Subcutaneous abdominal adipose tissue (tissue), 5 donors: ENCODE results near the gene CBX7.
"Not testable (repeated sequence)": the region's sequence is repeated elsewhere in the genome, so short reads cannot be mapped to it uniquely, and the experiment has no call there.

Experiments used
- H3K27ac ChIP-seq: one replicate; pipeline ENCODE4 v1.7.0; 2013; ENCODE audit warnings: low read depth, mild to moderate bottlenecking, inconsistent platforms, low read length, moderate library complexity
- H3K27me3 ChIP-seq, 5 donors: one replicate each; pipeline ENCODE4 v1.7.0; 2013; ENCODE audit warnings: low read length in 5 of 5, inconsistent platforms in 1 of 5; ENCODE audit not compliant: control insufficient read depth in 5 of 5, insufficient read depth in 4 of 5
- H3K36me3 ChIP-seq, 5 donors: one replicate each; pipeline ENCODE4 v1.7.0; 2013; ENCODE audit warnings: low read length in 5 of 5; ENCODE audit not compliant: control insufficient read depth in 5 of 5, insufficient read depth in 5 of 5
- H3K4me1 ChIP-seq, 5 donors: one replicate each; pipeline ENCODE4 v1.7.0; 2013; ENCODE audit warnings: low read length in 5 of 5, mild to moderate bottlenecking in 3 of 5, moderate library complexity in 1 of 5; ENCODE audit not compliant: control insufficient read depth in 5 of 5, insufficient read depth in 5 of 5
- H3K4me3 ChIP-seq, 5 donors: one replicate each; pipeline ENCODE4 v1.7.0; 2013; ENCODE audit warnings: low read length in 5 of 5, low read depth in 1 of 5
- H3K9ac ChIP-seq, 5 donors: one replicate each; pipeline ENCODE4 v1.7.0; 2013; ENCODE audit warnings: low read length in 5 of 5, mild to moderate bottlenecking in 4 of 5, moderate library complexity in 3 of 5
- H3K9me3 ChIP-seq, 5 donors: one replicate each; pipeline ENCODE4 v1.7.0; 2013; ENCODE audit warnings: low read length in 5 of 5; ENCODE audit not compliant: control insufficient read depth in 5 of 5
- donor health status: healthy.
- donor health status: healthy.
- donor health status: healthy.
- donor health status: healthy.
- donor health status: healthy.

The CBX7 gene

GRCh38 chr22:39156093-39156492, 3.6 kb upstream of the CBX7 start:
- not testable (repeated sequence) for H3K36me3 ChIP-seq, H3K9me3 ChIP-seq, H3K27ac ChIP-seq, H3K27me3 ChIP-seq, H3K9ac ChIP-seq, H3K4me3 ChIP-seq
- peaks cover 0 to 20% (median 18%) of the 10 kb centered on the region in 5 donors for H3K4me1 ChIP-seq

- H3K4me3 ChIP-seq = no peak overlapping the region
- no peak overlapping the region for H3K27ac ChIP-seq
These were observed 2.9 kb upstream of the CBX7 start for GRCh38 chr22:39155421-39155820.

GRCh38 chr22:39153220-39153717, 789 bp upstream of the CBX7 start:
- no peak overlapping the region for H3K27ac ChIP-seq
- H3K4me1 ChIP-seq = peaks cover 0 to 47% (median 44%) of the 10 kb centered on the region in 5 donors
- peak overlapping the region; percentile 50 to 83 (median 78) for H3K4me3 ChIP-seq
- H3K9ac ChIP-seq = peak overlapping the region; percentile 3 to 79 (median 64)
- peaks cover 0 to 18% (median 14%) of the 10 kb centered on the region in 5 donors for H3K36me3 ChIP-seq
- peaks cover 0 to 6% (median 0%) of the 10 kb centered on the region in 5 donors for H3K27me3 ChIP-seq
- H3K9me3 ChIP-seq = no peaks in the 10 kb centered on the region

More at GRCh38 chr22:39155421-39155820, 2.9 kb upstream of the CBX7 start:
- Histone ChIP-seq H3K9me3 (no peaks in the 10 kb centered on the region), H3K9ac (no peak overlapping the region), H3K4me1 (peaks cover 0 to 27% (median 24%) of the 10 kb centered on the region in 5 donors), H3K27me3 (peaks cover 0 to 6% (median 0%) of the 10 kb centered on the region in 5 donors), H3K36me3 (peaks cover 0 to 3% (median 0%) of the 10 kb centered on the region in 5 donors)

GRCh38 chr22:39152024-39152510, 413 bp downstream of the CBX7 start:
- Histone ChIP-seq H3K9me3 (no peaks in the 10 kb centered on the region), H3K4me1 (peaks cover 0 to 54% (median 46%) of the 10 kb centered on the region in 5 donors), H3K4me3 (peak overlapping the region; percentile 80 to 92 (median 88)), H3K27me3 (peaks cover 0 to 6% (median 0%) of the 10 kb centered on the region in 5 donors), H3K9ac (peak overlapping the region in 4 of 5 donors; percentile 80 to 92 (median 82)), H3K27ac (peak overlapping the region; percentile 54), H3K36me3 (peaks cover 0 to 22% (median 16%) of the 10 kb centered on the region in 5 donors)

- H3K4me3 ChIP-seq = peak overlapping the region; percentile 80 to 92 (median 88)
- peak overlapping the region; percentile 54 for H3K27ac ChIP-seq
- H3K4me1 ChIP-seq = peaks cover 0 to 60% (median 52%) of the 10 kb centered on the region in 5 donors
- peak overlapping the region in 4 of 5 donors; percentile 80 to 92 (median 82) for H3K9ac ChIP-seq
- peaks cover 0 to 22% (median 16%) of the 10 kb centered on the region in 5 donors for H3K36me3 ChIP-seq
- H3K9me3 ChIP-seq = no peaks in the 10 kb centered on the region
- H3K27me3 ChIP-seq = peaks cover 0 to 6% (median 0%) of the 10 kb centered on the region in 5 donors
These were observed 1.0 kb downstream of the CBX7 start for GRCh38 chr22:39151329-39151975.

GRCh38 chr22:39150848-39151215, 1.6 kb downstream of the CBX7 start:
- Histone ChIP-seq H3K27me3 (peaks cover 0 to 5% (median 0%) of the 10 kb centered on the region in 5 donors), H3K9ac (peak overlapping the region in 2 of 5 donors; percentile 25 to 34), H3K4me1 (peaks cover 0 to 66% (median 58%) of the 10 kb centered on the region in 5 donors), H3K9me3 (no peaks in the 10 kb centered on the region), H3K27ac (peak overlapping the region; percentile 54), H3K36me3 (peaks cover 0 to 22% (median 16%) of the 10 kb centered on the region in 5 donors), H3K4me3 (peak overlapping the region in 4 of 5 donors; percentile 40 to 88 (median 82))

GRCh38 chr22:39149915-39150847, 2.3 kb downstream of the CBX7 start:
- peak overlapping the region in 1 of 5 donors; percentile 22 for H3K4me3 ChIP-seq

GRCh38 chr22:39148727-39149535, 3.5 kb downstream of the CBX7 start:
- Histone ChIP-seq H3K27ac (peak overlapping the region; percentile 58), H3K9me3 (no peaks in the 10 kb centered on the region), H3K27me3 (peaks cover 0 to 3% (median 0%) of the 10 kb centered on the region in 5 donors), H3K36me3 (peaks cover 0 to 22% (median 16%) of the 10 kb centered on the region in 5 donors), H3K4me1 (peaks cover 0 to 81% (median 73%) of the 10 kb centered on the region in 5 donors), H3K4me3 (no peak overlapping the region), H3K9ac (peak overlapping the region in 2 of 5 donors; percentile 46 to 54)

More at GRCh38 chr22:39149915-39150847, 2.3 kb downstream of the CBX7 start:
- H3K27ac ChIP-seq = peak overlapping the region; percentile 58
- peaks cover 0 to 68% (median 60%) of the 10 kb centered on the region in 5 donors for H3K4me1 ChIP-seq
- H3K36me3 ChIP-seq = peaks cover 0 to 22% (median 16%) of the 10 kb centered on the region in 5 donors
- peak overlapping the region in 1 of 5 donors; percentile 25 for H3K9ac ChIP-seq
- H3K9me3 ChIP-seq = no peaks in the 10 kb centered on the region
- H3K27me3 ChIP-seq = peaks cover 0 to 3% (median 0%) of the 10 kb centered on the region in 5 donors
